Astrocyte (in vitro differentiated cells and primary cell): ENCODE results near the gene SAFB2. TPM values are rescaled to one million over a fixed set of nuclear protein-coding genes. Genes with fewer than 3 reads are reported as not detected.

Experiments
- DNase-seq: peaks from one replicate; pipeline ENCODE4 v3.0.0-alpha.2; 2010; ENCODE audit warnings: low read depth
- FAIRE-seq: peaks from 2 replicates; lab custom pipeline; 2011; peaks lifted over from hg19 to GRCh38; lab: Jason Lieb, UNC
- H2AFZ ChIP-seq: 2 replicates; pipeline ENCODE4 v1.6.0; 2012; ENCODE audit warnings: low read depth, low read length, inconsistent platforms
- H3K27ac ChIP-seq: 2 replicates; pipeline ENCODE4 v1.5.1; 2011; ENCODE audit warnings: low read depth, low read length, inconsistent platforms
- H3K27me3 ChIP-seq: 2 replicates; pipeline ENCODE4 v1.6.0; 2011; ENCODE audit warnings: low read length, inconsistent platforms; ENCODE audit not compliant: insufficient read depth
- H3K36me3 ChIP-seq: 2 replicates; pipeline ENCODE4 v1.5.1; 2011; ENCODE audit warnings: low read length, inconsistent platforms; ENCODE audit not compliant: insufficient read depth
- H3K4me1 ChIP-seq: 2 replicates; pipeline ENCODE4 v1.5.1; 2011; ENCODE audit warnings: low read length, inconsistent platforms; ENCODE audit not compliant: insufficient read depth
- H3K4me2 ChIP-seq: 2 replicates; pipeline ENCODE4 v1.6.0; 2012; ENCODE audit warnings: low read length, inconsistent platforms
- H3K4me3 ChIP-seq: 2 replicates; pipeline ENCODE4 v1.5.1; 2011; ENCODE audit warnings: low read depth, mild to moderate bottlenecking, low read length, inconsistent platforms; ENCODE audit not compliant: insufficient read depth
- H3K79me2 ChIP-seq: 2 replicates; pipeline ENCODE4 v1.6.0; 2012; ENCODE audit warnings: mild to moderate bottlenecking, low read length, inconsistent platforms; ENCODE audit not compliant: insufficient read depth
- H3K9ac ChIP-seq: 2 replicates; pipeline ENCODE4 v1.6.0; 2012; ENCODE audit warnings: mild to moderate bottlenecking, low read length, inconsistent platforms
- H3K9me3 ChIP-seq: 2 replicates; pipeline ENCODE4 v1.5.1; 2012; ENCODE audit warnings: low read depth, mild to moderate bottlenecking, low read length, inconsistent platforms; ENCODE audit not compliant: insufficient read depth
- H4K20me1 ChIP-seq: 2 replicates; pipeline ENCODE4 v1.6.0; 2012; ENCODE audit warnings: low read length, inconsistent platforms; ENCODE audit not compliant: insufficient read depth
- H3K27ac Mint-ChIP-seq: one replicate; pipeline ENCODE4 v1.8.0; 2021; ENCODE audit warnings: mild to moderate bottlenecking, mixed read lengths; ENCODE audit not compliant: unreplicated experiment
- H3K27me3 Mint-ChIP-seq: one replicate; pipeline ENCODE4 v1.8.0; 2021; ENCODE audit warnings: low read depth, mixed read lengths; ENCODE audit not compliant: unreplicated experiment
- H3K36me3 Mint-ChIP-seq: one replicate; pipeline ENCODE4 v1.8.0; 2021; ENCODE audit warnings: low read depth, mixed read lengths; ENCODE audit not compliant: unreplicated experiment
- H3K4me1 Mint-ChIP-seq: one replicate; pipeline ENCODE4 v1.8.0; 2021; ENCODE audit warnings: low read depth, mixed read lengths; ENCODE audit not compliant: unreplicated experiment
- H3K4me3 Mint-ChIP-seq: one replicate; pipeline ENCODE4 v1.8.0; 2021; ENCODE audit warnings: mild to moderate bottlenecking, moderate library complexity, mixed read lengths; ENCODE audit not compliant: unreplicated experiment
- H3K9me3 Mint-ChIP-seq: one replicate; pipeline ENCODE4 v1.8.0; 2021; ENCODE audit warnings: mild to moderate bottlenecking, mixed read lengths; ENCODE audit not compliant: unreplicated experiment
- CTCF ChIP-seq: IDR thresholded peaks from 2 replicates; pipeline ENCODE4 v1.5.1; 2011; ENCODE audit warnings: low read depth, mild to moderate bottlenecking, inconsistent platforms, low read length, moderate library complexity; ENCODE audit not compliant: insufficient read depth
- EZH2 ChIP-seq: IDR thresholded peaks from 2 replicates; pipeline ENCODE4 v1.6.1; 2012; ENCODE audit warnings: mild to moderate bottlenecking, low read length, inconsistent platforms; ENCODE audit not compliant: insufficient read depth
- total RNA-seq: library from RNA; stranded (reverse); gene quantifications from 2 replicates; pipeline ENCODE4 v1.2.1, GENCODE V29; 2021

SAFB2 gene
- total RNA-seq, 1 donor from 2014 or later, result 50.6 TPM

DNA sequence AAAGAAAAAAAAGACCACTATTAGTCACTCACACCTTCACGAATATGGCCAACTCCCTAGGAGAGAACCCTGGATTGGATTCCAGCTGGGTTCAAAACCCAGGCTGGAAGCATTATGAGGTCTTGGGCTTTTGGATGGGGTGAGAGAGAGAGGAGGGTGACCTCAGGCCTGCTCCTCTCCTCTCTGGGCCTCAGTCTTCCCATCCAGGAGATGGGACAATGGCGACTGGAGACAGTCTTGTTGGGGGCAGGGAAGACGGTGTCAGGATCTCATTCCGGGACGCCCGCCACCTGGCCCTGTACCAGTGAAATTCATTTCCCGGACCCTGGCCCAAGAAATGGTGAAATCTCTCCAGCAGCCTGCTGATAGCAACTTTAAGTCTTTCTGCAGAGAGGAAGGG lies 81.1 kb downstream of the SAFB2 start:
- Histone ChIP-seq H4K20me1 (no peaks in the 10 kb centered on the region), H3K9ac (no peak overlapping the region), H3K9me3 (no peaks in the 10 kb centered on the region), H3K36me3 (no peaks in the 10 kb centered on the region), H2AFZ (no peak overlapping the region), H3K4me3 (no peak overlapping the region), H3K4me2 (no peak overlapping the region), H3K79me2 (no peaks in the 10 kb centered on the region), H3K27me3 (no peaks in the 10 kb centered on the region), H3K4me1 (peaks cover 11% of the 10 kb centered on the region), H3K27ac (no peak overlapping the region)
- H3K9me3 Mint-ChIP-seq, result no peaks in the 10 kb centered on the region
- DNase-seq, result no peak
- peaks cover 18% of the 10 kb centered on the region for H3K27me3 Mint-ChIP-seq
- no peak for FAIRE-seq
- H3K4me1 Mint-ChIP-seq, result no peaks in the 10 kb centered on the region
- peak overlapping the region; percentile 41 for H3K27ac Mint-ChIP-seq
- no peak overlapping the region for H3K4me3 Mint-ChIP-seq
- no peak for TF ChIP-seq CTCF
- no peak for TF ChIP-seq EZH2
- no peaks in the 10 kb centered on the region for H3K36me3 Mint-ChIP-seq

GRCh38 chr19:5540208-5540607 lies 82.4 kb downstream of the SAFB2 start:
- Mint-ChIP-seq H3K36me3 (no peaks in the 10 kb centered on the region), H3K4me1 (peaks cover 4% of the 10 kb centered on the region), H3K9me3 (peaks cover 9% of the 10 kb centered on the region), H3K27ac (no peak overlapping the region), H3K27me3 (peaks cover 18% of the 10 kb centered on the region), H3K4me3 (no peak overlapping the region)
- no peaks in the 10 kb centered on the region for H4K20me1 ChIP-seq
- no peaks in the 10 kb centered on the region for H3K27me3 ChIP-seq
- no peak overlapping the region for H3K4me3 ChIP-seq
- H3K79me2 ChIP-seq, result no peaks in the 10 kb centered on the region
- no peaks in the 10 kb centered on the region for H3K36me3 ChIP-seq
- no peak overlapping the region for H3K4me2 ChIP-seq
- H3K9ac ChIP-seq, result no peak overlapping the region
- H3K27ac ChIP-seq, result no peak overlapping the region
- TF ChIP-seq CTCF (no peak), EZH2 (no peak)
- peaks cover 4% of the 10 kb centered on the region for H3K9me3 ChIP-seq
- no peak overlapping the region for H2AFZ ChIP-seq
- FAIRE-seq (no peak), DNase-seq (no peak)
- peaks cover 14% of the 10 kb centered on the region for H3K4me1 ChIP-seq

GRCh38 chr19:5537870-5538269 lies 84.7 kb downstream of the SAFB2 start:
- Histone ChIP-seq H3K9ac (no peak overlapping the region), H3K36me3 (no peaks in the 10 kb centered on the region), H4K20me1 (no peaks in the 10 kb centered on the region), H3K79me2 (no peaks in the 10 kb centered on the region), H3K27ac (no peak overlapping the region), H3K27me3 (no peaks in the 10 kb centered on the region), H2AFZ (no peak overlapping the region), H3K4me3 (no peak overlapping the region), H3K4me2 (no peak overlapping the region), H3K4me1 (peaks cover 14% of the 10 kb centered on the region), H3K9me3 (peaks cover 13% of the 10 kb centered on the region)
- H3K4me1 Mint-ChIP-seq, result peaks cover 4% of the 10 kb centered on the region
- peaks cover 20% of the 10 kb centered on the region for H3K9me3 Mint-ChIP-seq
- no peak for TF ChIP-seq EZH2
- TF ChIP-seq CTCF, result no peak
- no peak for FAIRE-seq
- peaks cover 20% of the 10 kb centered on the region for H3K27me3 Mint-ChIP-seq
- H3K27ac Mint-ChIP-seq, result peak overlapping the region; percentile 66
- DNase-seq, result no peak
- H3K36me3 Mint-ChIP-seq, result no peaks in the 10 kb centered on the region
- no peak overlapping the region for H3K4me3 Mint-ChIP-seq
